Transverse colon (tissue), 4 donors: ENCODE measurements around the gene PRDM2. TPM values are rescaled to one million over a fixed set of nuclear protein-coding genes. Genes with fewer than 3 reads are reported as not detected.

Experiments used
- DNase-seq: peaks from one replicate; pipeline ENCODE4 v3.0.0-alpha.2; 2019
- H3K27ac ChIP-seq, 4 donors: fragments of 200-600 bp; sonication (generic); 2 replicates each; pipeline ENCODE4 v1.5.1; 2016 to 2018; ENCODE audit warnings: inconsistent platforms in 4 of 4
- H3K27me3 ChIP-seq: fragments of 200-600 bp; sonication (generic); 2 replicates; pipeline ENCODE4 v1.5.1; 2017; ENCODE audit warnings: inconsistent platforms
- H3K36me3 ChIP-seq, 4 donors: fragments of 200-600 bp; sonication (generic); 2 replicates each; pipeline ENCODE4 v1.5.1; 2017 to 2019; ENCODE audit warnings: inconsistent platforms in 4 of 4
- H3K4me1 ChIP-seq, 4 donors: fragments of 200-600 bp; sonication (generic); 2 replicates each; pipeline ENCODE4 v1.5.1; 2017 to 2020; ENCODE audit warnings: inconsistent platforms in 4 of 4
- H3K4me3 ChIP-seq, 4 donors: fragments of 200-600 bp; sonication (generic); 1 replicate in 1 of 4; 2 replicates in 3 of 4; pipeline versions ENCODE4 v1.5.1 to v1.6.1; 2017 to 2019; ENCODE audit warnings: inconsistent platforms in 4 of 4
- H3K9me3 ChIP-seq, 2 donors: fragments of 200-600 bp; sonication (generic); 2 replicates each; pipeline ENCODE4 v1.5.1; 2017 to 2019; ENCODE audit warnings: inconsistent platforms in 2 of 2
- EP300 ChIP-seq: sonication (generic); formaldehyde crosslinking; IDR thresholded peaks from one replicate; pipeline ENCODE4 v1.6.1; 2017; ENCODE audit warnings: antibody characterized with exemption, low read depth
- POLR2A ChIP-seq: fragments of 450-650 bp; IDR thresholded peaks from one replicate; pipeline ENCODE4 v1.6.1; 2016; ENCODE audit warnings: antibody characterized with exemption, mild to moderate bottlenecking, moderate library complexity
- POLR2AphosphoS5 ChIP-seq, 3 donors: sonication (generic); formaldehyde crosslinking; IDR thresholded peaks; one replicate each; pipeline ENCODE4 v1.6.1; 2016; ENCODE audit warnings: antibody characterized with exemption in 3 of 3
- WGBS, 2 donors: methylation state at CpG; one replicate each; pipeline ENCODE4 v1.1.5; 2018; ENCODE audit warnings: low coverage in 1 of 2; 5-methylcytosine and 5-hydroxymethylcytosine counted together
- in situ Hi-C, 4 donors: fragments of 200-750 bp; cut with MboI; loops; one replicate each; pipeline versions ENCODE4 v1.15.0 to v1.15.1; 2017; ENCODE audit warnings: low sequenced_read_pairs in 3 of 4, low pct_ligation_motif_present in 1 of 4, low pct_unique_long_range_greater_than_20kb in 1 of 4
- intact Hi-C: fragments of 100-400 bp; cut with DNase I; formaldehyde crosslinking; loops from one replicate; pipeline ENCODE4 v1.15.1; 2023; ENCODE audit warnings: low total_unique reads
- total RNA-seq, 4 donors: library from RNA; depleted of rRNA; stranded (reverse); fragments of >200 nt; gene quantifications; one replicate each; pipeline ENCODE4 v1.1.0, GENCODE V29; 2016
- TF ChIP-seq, protein P1 (sequence below), 5 experiments: fragments of 200-600 bp in 3 of 5; fragments of 450-650 bp in 2 of 5; sonication (generic) in 3 of 5; IDR thresholded peaks; 1 replicate in 2 of 5; 2 replicates in 3 of 5; pipeline ENCODE4 v1.5.1; 2016 to 2017; ENCODE audit warnings: antibody characterized with exemption in 5 of 5, inconsistent platforms in 3 of 5, mild to moderate bottlenecking in 2 of 5, moderate library complexity in 1 of 5

Gene PRDM2
- total RNA-seq, 4 donors from 2014 or later = 27.3 to 40.5 (median 35.8) TPM

DNA sequence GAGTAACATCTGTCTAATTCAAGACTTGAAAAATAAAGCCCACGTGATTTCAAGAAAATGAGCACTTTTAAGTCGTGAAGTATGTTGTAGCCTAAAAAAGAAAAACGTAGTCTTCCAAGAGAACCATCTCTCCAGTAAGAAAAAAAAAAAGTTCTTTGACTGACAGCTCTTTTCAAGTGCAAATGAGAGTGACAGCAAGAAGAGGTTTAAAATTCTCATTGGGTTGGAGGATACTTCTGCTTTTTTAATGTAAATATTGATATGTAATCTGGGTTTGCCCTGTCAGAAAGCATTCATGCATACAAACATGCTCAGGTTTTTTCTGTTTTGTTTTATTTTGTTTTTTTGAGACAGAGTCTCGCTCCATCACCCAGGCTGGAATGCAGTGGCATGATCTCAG, 32.3 kb upstream of the PRDM2 start:
- in situ Hi-C loops = loop anchor here (5.0 to 25.0 kb wide), 5 partner anchors 60 to 295 kb away; no protein-coding TSS in a partner anchor

DNA sequence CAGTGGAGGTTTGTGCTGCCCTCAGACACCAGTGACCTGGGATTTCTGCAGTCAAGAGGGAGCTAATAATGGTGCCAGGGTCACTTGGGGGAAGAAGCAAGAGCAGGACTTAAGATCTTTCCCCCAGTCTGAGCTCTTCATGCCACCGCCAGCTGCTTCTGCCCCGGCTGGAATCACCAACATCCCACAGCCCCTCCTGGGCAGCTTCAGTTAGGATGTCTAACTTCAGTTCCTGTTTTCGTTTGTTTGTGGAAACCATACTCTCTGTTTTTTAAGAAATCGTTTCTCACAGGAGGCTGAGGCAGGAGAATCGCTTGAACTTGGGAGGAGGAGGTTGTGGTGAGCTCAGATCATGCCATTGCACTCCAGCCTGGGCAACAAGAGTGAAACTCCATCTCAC, 25.6 kb upstream of the PRDM2 start:
- intact Hi-C loops (no loop called here), in situ Hi-C loops (loop anchor here in 3 of 4 donors (10.0 to 25.0 kb wide), 4 partner anchors 50 to 288 kb away; no protein-coding TSS in a partner anchor)
- Histone ChIP-seq H3K4me1 (no peaks in the 10 kb centered on the region), H3K27me3 (peaks cover 9% of the 10 kb centered on the region), H3K9me3 (no peaks in the 10 kb centered on the region), H3K4me3 (no peak overlapping the region), H3K27ac (no peak overlapping the region), H3K36me3 (no peaks in the 10 kb centered on the region)
- DNase-seq = no peak
- TF ChIP-seq, protein P1, sequence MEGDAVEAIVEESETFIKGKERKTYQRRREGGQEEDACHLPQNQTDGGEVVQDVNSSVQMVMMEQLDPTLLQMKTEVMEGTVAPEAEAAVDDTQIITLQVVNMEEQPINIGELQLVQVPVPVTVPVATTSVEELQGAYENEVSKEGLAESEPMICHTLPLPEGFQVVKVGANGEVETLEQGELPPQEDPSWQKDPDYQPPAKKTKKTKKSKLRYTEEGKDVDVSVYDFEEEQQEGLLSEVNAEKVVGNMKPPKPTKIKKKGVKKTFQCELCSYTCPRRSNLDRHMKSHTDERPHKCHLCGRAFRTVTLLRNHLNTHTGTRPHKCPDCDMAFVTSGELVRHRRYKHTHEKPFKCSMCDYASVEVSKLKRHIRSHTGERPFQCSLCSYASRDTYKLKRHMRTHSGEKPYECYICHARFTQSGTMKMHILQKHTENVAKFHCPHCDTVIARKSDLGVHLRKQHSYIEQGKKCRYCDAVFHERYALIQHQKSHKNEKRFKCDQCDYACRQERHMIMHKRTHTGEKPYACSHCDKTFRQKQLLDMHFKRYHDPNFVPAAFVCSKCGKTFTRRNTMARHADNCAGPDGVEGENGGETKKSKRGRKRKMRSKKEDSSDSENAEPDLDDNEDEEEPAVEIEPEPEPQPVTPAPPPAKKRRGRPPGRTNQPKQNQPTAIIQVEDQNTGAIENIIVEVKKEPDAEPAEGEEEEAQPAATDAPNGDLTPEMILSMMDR (IDR thresholded peaks at IDR 0.05) = no peak
- no peak for TF ChIP-seq POLR2AphosphoS5 (IDR thresholded peaks at IDR 0.05)
- TF ChIP-seq EP300 = no peak
- WGBS, 2 donors = 32 to 80% methylated on average over 1 to 5 of the region's 5 CpGs

More for the DNA sequence above, 32.3 kb upstream of the PRDM2 start:
- no peak for DNase-seq
- 76 to 79% methylated on average over 4 of the region's 4 CpGs for WGBS, 2 donors
- Histone ChIP-seq H3K27ac (no peak overlapping the region), H3K4me3 (no peak overlapping the region), H3K4me1 (peaks cover 0 to 4% (median 0%) of the 10 kb centered on the region in 4 donors), H3K27me3 (peaks cover 7% of the 10 kb centered on the region), H3K36me3 (no peaks in the 10 kb centered on the region), H3K9me3 (no peaks in the 10 kb centered on the region)
- intact Hi-C loops = loop anchor here (5.0 to 10.0 kb wide), 2 partner anchors 147 to 295 kb away; no protein-coding TSS in a partner anchor
- TF ChIP-seq POLR2AphosphoS5 (IDR thresholded peaks at IDR 0.05) = no peak
- TF ChIP-seq EP300 = no peak
- TF ChIP-seq POLR2A = no peak
- TF ChIP-seq, protein P1 (IDR thresholded peaks at IDR 0.05) = no peak

DNA sequence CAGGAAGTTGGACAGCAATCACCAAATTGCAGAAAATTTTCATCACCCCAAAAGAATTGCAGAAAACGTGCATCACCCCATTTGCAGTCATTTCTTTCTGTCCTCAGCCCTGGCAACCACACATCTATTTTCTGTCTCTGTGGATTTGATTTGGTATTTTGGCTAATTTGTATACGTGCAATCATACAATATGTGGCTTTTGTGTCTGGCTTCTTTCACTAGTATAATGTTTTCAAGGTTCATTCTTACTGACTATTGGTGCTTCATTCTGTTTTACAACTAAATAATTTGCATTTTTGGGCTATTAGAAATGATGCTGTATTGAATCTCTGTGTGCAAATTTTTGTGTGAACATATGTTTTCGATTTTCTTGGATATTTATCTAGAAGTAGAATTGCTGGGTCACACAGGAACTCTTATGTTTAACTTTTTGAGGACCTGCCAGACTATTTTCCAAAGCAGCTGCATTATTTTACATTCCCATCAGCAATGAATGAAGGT, 24.8 kb upstream of the PRDM2 start:
- no peak overlapping the region for H3K27ac ChIP-seq
- H3K27me3 ChIP-seq = peaks cover 16% of the 10 kb centered on the region
- in situ Hi-C loops (loop anchor here in 1 of 4 donors (10.0 kb wide), 2 partner anchors 50 to 130 kb away; no protein-coding TSS in a partner anchor), intact Hi-C loops (no loop called here)
- no peak for DNase-seq
- WGBS, 2 donors = 21 to 40% methylated on average over 3 of the region's 3 CpGs
- H3K36me3 ChIP-seq = no peaks in the 10 kb centered on the region
- no peak overlapping the region for H3K4me3 ChIP-seq
- H3K4me1 ChIP-seq = no peaks in the 10 kb centered on the region
- H3K9me3 ChIP-seq = no peaks in the 10 kb centered on the region
- TF ChIP-seq POLR2AphosphoS5 (IDR thresholded peaks at IDR 0.05) (no peak), POLR2A (no peak), EP300 (no peak)
- TF ChIP-seq, protein P1 (IDR thresholded peaks at IDR 0.05) = no peak

DNA sequence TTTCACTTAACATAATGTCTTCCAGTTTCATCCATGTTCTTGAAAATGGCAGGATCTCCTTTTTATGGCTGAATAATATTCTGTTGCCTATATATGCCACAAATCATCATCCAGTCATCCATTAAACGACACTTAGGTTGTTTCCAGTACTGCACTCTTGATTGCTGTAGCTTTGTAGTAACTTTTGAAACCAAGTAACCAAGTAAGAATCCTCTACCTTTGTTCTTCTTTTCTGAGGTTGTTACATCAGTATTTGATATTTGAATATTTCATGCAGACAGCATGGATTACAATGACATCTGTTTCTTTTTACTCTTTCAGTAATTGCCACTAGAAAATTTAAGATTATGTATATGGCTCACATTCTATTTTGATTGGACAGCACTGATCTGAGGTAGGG, 22.1 kb upstream of the PRDM2 start:
- Histone ChIP-seq H3K9me3 (no peaks in the 10 kb centered on the region), H3K27ac (no peak overlapping the region), H3K36me3 (no peaks in the 10 kb centered on the region), H3K4me1 (no peaks in the 10 kb centered on the region), H3K4me3 (no peak overlapping the region), H3K27me3 (peaks cover 16% of the 10 kb centered on the region)
- intact Hi-C loops = no loop called here
- no peak for DNase-seq
- TF ChIP-seq EP300 (no peak), POLR2A (no peak), POLR2AphosphoS5 (IDR thresholded peaks at IDR 0.05) (no peak)
- TF ChIP-seq, protein P1 (IDR thresholded peaks at IDR 0.05) = no peak
- WGBS, 2 donors = 54 to 70% methylated on average over 1 of the region's 1 CpG
- in situ Hi-C loops = loop anchor here in 1 of 4 donors (10.0 kb wide), 2 partner anchors 47 to 127 kb away; no protein-coding TSS in a partner anchor
